Measurements from ENCODE around the gene SYVN1. TPM values are rescaled to one million over a fixed set of nuclear protein-coding genes. Genes with fewer than 3 reads are reported as not detected.

Gene SYVN1
- total and polyA plus RNA-seq, 9 donors = 10.0 to 53.4 (median 40.8) TPM

DNA sequence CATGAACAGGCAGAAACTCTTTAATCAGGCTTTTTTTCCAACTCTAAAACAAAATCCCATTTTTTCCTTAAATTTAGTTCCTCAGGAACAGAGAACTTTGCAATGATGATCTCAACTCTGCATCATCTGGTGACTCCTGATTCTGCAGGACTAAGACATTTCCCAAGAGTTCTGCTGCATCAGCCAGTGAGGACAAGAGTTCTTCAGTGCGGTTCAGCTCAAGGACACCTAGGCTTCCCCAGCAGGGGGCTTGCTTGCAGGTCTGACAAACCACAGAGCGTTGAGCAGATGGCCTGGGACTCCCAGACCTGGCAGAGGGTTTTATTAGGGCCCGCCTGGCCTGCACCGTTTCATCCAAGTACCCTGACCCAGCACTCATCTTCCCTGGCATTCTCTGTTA lies 56.9 kb downstream of the SYVN1 start:
- DNase-seq = no peak
- no peak overlapping the region for H3K27ac ChIP-seq (ENCODE audit: low read length)
- no peaks in the 10 kb centered on the region for H3K27me3 ChIP-seq (ENCODE audit: control insufficient read depth, insufficient read depth, low read length)
- H3K4me1 ChIP-seq (ENCODE audit: control insufficient read depth, insufficient read depth, low read length) = no peaks in the 10 kb centered on the region
- no peak overlapping the region for H3K4me3 ChIP-seq (ENCODE audit: low read length)
- no peaks in the 10 kb centered on the region for H3K9me3 ChIP-seq (replicated peaks; ENCODE audit: control insufficient read depth, low read depth, low read length)
- WGBS (ENCODE audit: insufficient coverage) = 65% methylated on average over 2 of the region's 4 CpGs
- peaks cover 29% of the 10 kb centered on the region for H3K36me3 ChIP-seq (ENCODE audit: control insufficient read depth, insufficient read depth, low read length)

Other genes starting within 250 kb of the SYVN1 start
- gene ATG2A, start 217.3 kb downstream of the SYVN1 start, total RNA-seq = 7.5 TPM
- gene ATG2A, start 217.3 kb downstream of the SYVN1 start, polyA plus RNA-seq (ENCODE audit: insufficient read depth in 1 of 8, insufficient read length in 8 of 8, low replicate concordance in 1 of 8) = 10 to 100 TPM in 7 of 8 donors, 1 to 10 TPM in 1; 10.0 to 16.0 (median 13.0) TPM
- 5.6 TPM for gene PPP2R5B, start 209.8 kb downstream of the SYVN1 start, total RNA-seq
- 10 to 100 TPM; 10.0 to 16.9 (median 12.1) TPM for gene PPP2R5B, start 209.8 kb downstream of the SYVN1 start, polyA plus RNA-seq (ENCODE audit: insufficient read depth in 1 of 8, insufficient read length in 8 of 8, low replicate concordance in 1 of 8)
- gene GPHA2, start 198.6 kb downstream of the SYVN1 start, total RNA-seq = not detected
- under 1 TPM in 4 of 8 donors, not detected in 4; 0.15 to 0.53 (median 0.24) TPM for gene GPHA2, start 198.6 kb downstream of the SYVN1 start, polyA plus RNA-seq (ENCODE audit: insufficient read depth in 1 of 8, insufficient read length in 8 of 8, low replicate concordance in 1 of 8)
- not detected for gene MAJIN, start 162.4 kb downstream of the SYVN1 start, total RNA-seq
- not detected for gene MAJIN, start 162.4 kb downstream of the SYVN1 start, polyA plus RNA-seq (ENCODE audit: insufficient read depth in 1 of 8, insufficient read length in 8 of 8, low replicate concordance in 1 of 8)
- 0.62 TPM for gene BATF2, start 137.5 kb downstream of the SYVN1 start, total RNA-seq
- gene BATF2, start 137.5 kb downstream of the SYVN1 start, polyA plus RNA-seq (ENCODE audit: insufficient read depth in 1 of 8, insufficient read length in 8 of 8, low replicate concordance in 1 of 8) = 1 to 10 TPM in 4 of 8 donors, under 1 TPM in 4; 0.84 to 1.9 (median 1.1) TPM
- 84.6 TPM for gene ARL2, start 120.4 kb downstream of the SYVN1 start, total RNA-seq
- gene ARL2, start 120.4 kb downstream of the SYVN1 start, polyA plus RNA-seq (ENCODE audit: insufficient read depth in 1 of 8, insufficient read length in 8 of 8, low replicate concordance in 1 of 8) = 100 to 1,000 TPM in 1 of 8 donors, 10 to 100 TPM in 7; 80.5 to 101 (median 89.1) TPM
- 18.3 TPM for gene SNX15, start 107.1 kb downstream of the SYVN1 start, total RNA-seq
- 10 to 100 TPM; 19.6 to 29.6 (median 23.2) TPM for gene SNX15, start 107.1 kb downstream of the SYVN1 start, polyA plus RNA-seq (ENCODE audit: insufficient read depth in 1 of 8, insufficient read length in 8 of 8, low replicate concordance in 1 of 8)
- 6.7 TPM for gene SAC3D1, start 93.3 kb downstream of the SYVN1 start, total RNA-seq
- gene SAC3D1, start 93.3 kb downstream of the SYVN1 start, polyA plus RNA-seq (ENCODE audit: insufficient read depth in 1 of 8, insufficient read length in 8 of 8, low replicate concordance in 1 of 8) = 10 to 100 TPM; 12.5 to 16.0 (median 15.1) TPM
- 13.6 TPM for gene NAALADL1, start 76.0 kb downstream of the SYVN1 start, total RNA-seq
- 10 to 100 TPM in 5 of 8 donors, 1 to 10 TPM in 3; 6.2 to 14.0 (median 10.7) TPM for gene NAALADL1, start 76.0 kb downstream of the SYVN1 start, polyA plus RNA-seq (ENCODE audit: insufficient read depth in 1 of 8, insufficient read length in 8 of 8, low replicate concordance in 1 of 8)
- gene CDCA5, start 50.5 kb downstream of the SYVN1 start, total RNA-seq = 6.6 TPM
- 10 to 100 TPM in 7 of 8 donors, 1 to 10 TPM in 1; 9.7 to 17.0 (median 14.4) TPM for gene CDCA5, start 50.5 kb downstream of the SYVN1 start, polyA plus RNA-seq (ENCODE audit: insufficient read depth in 1 of 8, insufficient read length in 8 of 8, low replicate concordance in 1 of 8)
- 23.2 TPM for gene ZFPL1, start 50.3 kb downstream of the SYVN1 start, total RNA-seq
- gene ZFPL1, start 50.3 kb downstream of the SYVN1 start, polyA plus RNA-seq (ENCODE audit: insufficient read depth in 1 of 8, insufficient read length in 8 of 8, low replicate concordance in 1 of 8) = 10 to 100 TPM; 20.6 to 26.3 (median 24.0) TPM
- gene VPS51, start 38.3 kb downstream of the SYVN1 start, total RNA-seq = 109 TPM
- 100 to 1,000 TPM; 128 to 147 (median 136) TPM for gene VPS51, start 38.3 kb downstream of the SYVN1 start, polyA plus RNA-seq (ENCODE audit: insufficient read depth in 1 of 8, insufficient read length in 8 of 8, low replicate concordance in 1 of 8)
- 6.5 TPM for gene TM7SF2, start 22.6 kb downstream of the SYVN1 start, total RNA-seq
- gene TM7SF2, start 22.6 kb downstream of the SYVN1 start, polyA plus RNA-seq (ENCODE audit: insufficient read depth in 1 of 8, insufficient read length in 8 of 8, low replicate concordance in 1 of 8) = 10 to 100 TPM in 1 of 8 donors, 1 to 10 TPM in 7; 4.1 to 14.4 (median 7.5) TPM
- 5.1 TPM for gene ZNHIT2, start 16.8 kb downstream of the SYVN1 start, total RNA-seq
- gene ZNHIT2, start 16.8 kb downstream of the SYVN1 start, polyA plus RNA-seq (ENCODE audit: insufficient read depth in 1 of 8, insufficient read length in 8 of 8, low replicate concordance in 1 of 8) = 1 to 10 TPM; 4.2 to 6.0 (median 4.8) TPM
- gene FAU, start 12.4 kb downstream of the SYVN1 start, total RNA-seq = 998 TPM
- 1,000 to 10,000 TPM in 7 of 8 donors, 100 to 1,000 TPM in 1; 971 to 1,242 (median 1,085) TPM for gene FAU, start 12.4 kb downstream of the SYVN1 start, polyA plus RNA-seq (ENCODE audit: insufficient read depth in 1 of 8, insufficient read length in 8 of 8, low replicate concordance in 1 of 8)
- gene MRPL49, start 12.2 kb downstream of the SYVN1 start, total RNA-seq = 30.3 TPM
- gene MRPL49, start 12.2 kb downstream of the SYVN1 start, polyA plus RNA-seq (ENCODE audit: insufficient read depth in 1 of 8, insufficient read length in 8 of 8, low replicate concordance in 1 of 8) = 10 to 100 TPM; 19.5 to 31.1 (median 25.4) TPM
- gene SPDYC, start 35.7 kb upstream of the SYVN1 start, total RNA-seq = not detected
- gene SPDYC, start 35.7 kb upstream of the SYVN1 start, polyA plus RNA-seq (ENCODE audit: insufficient read depth in 1 of 8, insufficient read length in 8 of 8, low replicate concordance in 1 of 8) = under 1 TPM in 1 of 8 donors, not detected in 7; 0.16 TPM
- gene CAPN1, start 47.4 kb upstream of the SYVN1 start, total RNA-seq = 46.7 TPM
- 10 to 100 TPM; 69.1 to 90.2 (median 80.1) TPM for gene CAPN1, start 47.4 kb upstream of the SYVN1 start, polyA plus RNA-seq (ENCODE audit: insufficient read depth in 1 of 8, insufficient read length in 8 of 8, low replicate concordance in 1 of 8)
- 18.8 TPM for gene POLA2, start 127.4 kb upstream of the SYVN1 start, total RNA-seq
- gene POLA2, start 127.4 kb upstream of the SYVN1 start, polyA plus RNA-seq (ENCODE audit: insufficient read depth in 1 of 8, insufficient read length in 8 of 8, low replicate concordance in 1 of 8) = 10 to 100 TPM; 35.4 to 64.7 (median 51.6) TPM
- 20.8 TPM for gene CDC42EP2, start 180.3 kb upstream of the SYVN1 start, total RNA-seq
- 10 to 100 TPM; 26.9 to 42.4 (median 35.4) TPM for gene CDC42EP2, start 180.3 kb upstream of the SYVN1 start, polyA plus RNA-seq (ENCODE audit: insufficient read depth in 1 of 8, insufficient read length in 8 of 8, low replicate concordance in 1 of 8)
- gene DPF2, start 199.3 kb upstream of the SYVN1 start, total RNA-seq = 31.0 TPM
- 10 to 100 TPM; 43.9 to 62.4 (median 52.2) TPM for gene DPF2, start 199.3 kb upstream of the SYVN1 start, polyA plus RNA-seq (ENCODE audit: insufficient read depth in 1 of 8, insufficient read length in 8 of 8, low replicate concordance in 1 of 8)
- 0.22 TPM for gene TIGD3, start 220.2 kb upstream of the SYVN1 start, total RNA-seq
- gene TIGD3, start 220.2 kb upstream of the SYVN1 start, polyA plus RNA-seq (ENCODE audit: insufficient read depth in 1 of 8, insufficient read length in 8 of 8, low replicate concordance in 1 of 8) = under 1 TPM; 0.12 to 0.32 (median 0.20) TPM
- gene SLC25A45, start 248.1 kb upstream of the SYVN1 start, total RNA-seq = 5.0 TPM
- gene SLC25A45, start 248.1 kb upstream of the SYVN1 start, polyA plus RNA-seq (ENCODE audit: insufficient read depth in 1 of 8, insufficient read length in 8 of 8, low replicate concordance in 1 of 8) = 1 to 10 TPM; 4.0 to 8.3 (median 5.3) TPM

Measured in muscle of leg (tissue), 11 donors.